Mucosa of descending colon (tissue), 3 donors: ENCODE measurements around the gene CARNS1. TPM values are rescaled to one million over a fixed set of nuclear protein-coding genes. Genes with fewer than 3 reads are reported as not detected.

Experiments used
- ATAC-seq: fragments of 200-7000 bp; cut with Tn5 transposase; one replicate; pipeline ENCODE4 v1.9.1; 2020; ENCODE audit warnings: mild to moderate bottlenecking, moderate library complexity
- DNase-seq, 3 donors: peaks; one replicate each; pipeline ENCODE4 v3.0.0-alpha.2; 2020
- H3K36me3 ChIP-seq: fragments of 200-600 bp; one replicate; pipeline ENCODE4 v1.8.0; 2021; ENCODE audit warnings: low read depth, mild to moderate bottlenecking
- H3K4me1 ChIP-seq: fragments of 200-600 bp; one replicate; pipeline ENCODE4 v1.8.0; 2021; ENCODE audit warnings: low read depth, mild to moderate bottlenecking
- H3K4me3 ChIP-seq: fragments of 200-600 bp; one replicate; pipeline ENCODE4 v1.8.0; 2021; ENCODE audit warnings: mild to moderate bottlenecking
- H3K9me3 ChIP-seq: fragments of 200-600 bp; one replicate; pipeline ENCODE4 v1.8.0; 2021; ENCODE audit warnings: mild to moderate bottlenecking
- CTCF ChIP-seq: fragments of 200-600 bp; IDR thresholded peaks from one replicate; pipeline ENCODE4 v1.8.0; 2022; ENCODE audit warnings: antibody characterized with exemption, mild to moderate bottlenecking
- intact Hi-C, 2 donors: fragments of 100-400 bp; cut with DNase I in 1 of 2; cut with micrococcal nuclease in 1 of 2; formaldehyde crosslinking; loops; one replicate each; pipeline versions ENCODE4 v1.11.0 to v1.11.1; 2022; cut with DNase I, micrococcal nuclease
- total RNA-seq, 3 donors: library from RNA; stranded (reverse); fragmentation: NEBNext Ultra II Directional in 2 of 3; extraction: Animal tissue kit (Norgen Biotek cat#: 25700) in 2 of 3; gene quantifications; one replicate each; pipeline versions ENCODE4 v1.2.1 to v1.2.4, GENCODE V29; 2021 to 2023
- donor health status: DM: no; HTN: no; CAD: no; lungs with moderate emphysema.
- donor health status: DM: no; HTN: no; CAD: no.
- donor health status: DM: no; HTN: yes; CAD: no.

CARNS1 gene
- total RNA-seq, 3 donors from 2014 or later: 0.26 to 0.89 (median 0.70) TPM

GRCh38 chr11:67451658-67451976 lies 36.1 kb downstream of the CARNS1 start:
- TF ChIP-seq CTCF: no peak
- Histone ChIP-seq H3K36me3 (no peaks in the 10 kb centered on the region), H3K4me3 (no peak overlapping the region), H3K9me3 (no peaks in the 10 kb centered on the region), H3K4me1 (no peaks in the 10 kb centered on the region)
- ATAC-seq: no peak
- intact Hi-C loops: no loop called here
- DNase-seq: peak in 1 of 3 donors; percentile 42

GRCh38 chr11:67452141-67452952 lies 36.9 kb downstream of the CARNS1 start, which contains the start of gene GPR152:
GPR152 (minus strand) TSS chr11:67452729; CDS start chr11:67452724, 5 bp downstream.
- H3K36me3 ChIP-seq: no peaks in the 10 kb centered on the region
- no peaks in the 10 kb centered on the region for H3K9me3 ChIP-seq
- no peak for TF ChIP-seq CTCF
- H3K4me1 ChIP-seq: no peaks in the 10 kb centered on the region
- intact Hi-C loops: no loop called here
- peak in 1 of 3 donors; percentile 63 for DNase-seq
- no peak within 1 kb of the TSS for H3K4me3 ChIP-seq
- ATAC-seq: peak; percentile 46

DNA sequence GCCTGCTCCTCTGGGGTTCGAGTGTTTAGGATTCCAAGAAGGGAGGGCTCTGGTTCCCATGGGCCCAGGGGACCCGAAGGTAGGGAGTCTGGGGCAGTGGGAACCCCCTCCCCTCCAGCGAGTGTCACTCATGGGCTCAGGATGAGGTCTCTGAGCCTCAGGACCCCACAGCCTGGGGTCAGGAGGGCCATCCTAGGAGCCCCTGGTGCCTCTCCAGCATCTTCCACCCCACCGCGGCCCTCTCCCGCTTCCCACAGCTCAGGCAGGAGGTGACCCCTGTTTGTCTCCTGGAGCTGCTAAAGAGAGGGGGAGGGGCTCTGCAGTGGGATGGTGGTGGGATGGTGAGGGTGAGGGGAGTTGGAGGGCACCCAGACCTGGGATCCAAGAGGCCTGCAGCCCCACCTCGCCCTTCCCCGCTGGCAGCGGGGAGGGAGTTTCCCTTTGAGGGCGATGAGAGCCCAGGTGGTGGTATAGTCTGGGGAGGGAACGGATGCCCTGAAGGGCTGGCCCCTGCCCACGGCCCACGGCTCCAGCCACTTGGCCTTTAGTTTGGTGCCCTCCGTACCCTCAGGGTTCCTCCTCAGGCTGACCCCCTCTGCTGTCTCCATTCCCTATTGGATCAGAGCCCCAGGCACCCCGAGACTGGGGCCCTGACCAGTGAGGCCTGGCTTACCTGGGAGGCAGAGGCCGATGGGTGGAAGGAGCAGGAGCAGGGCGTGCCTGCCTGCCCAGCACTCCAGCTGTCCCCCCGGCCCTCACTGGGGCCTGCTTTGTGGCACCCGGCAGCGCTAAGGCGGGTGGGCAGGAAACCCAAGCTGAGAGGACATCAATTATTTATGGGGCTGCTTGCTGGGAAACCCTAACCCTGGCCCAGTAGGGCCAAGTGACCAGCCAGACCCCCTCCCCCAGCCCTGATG lies 38.6 kb downstream of the CARNS1 start:
- TF ChIP-seq CTCF: no peak
- H3K4me3 ChIP-seq: no peak overlapping the region
- no peak for ATAC-seq
- intact Hi-C loops: no loop called here
- no peaks in the 10 kb centered on the region for H3K9me3 ChIP-seq
- peak in 2 of 3 donors; percentile 19 to 23 for DNase-seq
- H3K4me1 ChIP-seq: no peaks in the 10 kb centered on the region
- H3K36me3 ChIP-seq: no peaks in the 10 kb centered on the region

DNA sequence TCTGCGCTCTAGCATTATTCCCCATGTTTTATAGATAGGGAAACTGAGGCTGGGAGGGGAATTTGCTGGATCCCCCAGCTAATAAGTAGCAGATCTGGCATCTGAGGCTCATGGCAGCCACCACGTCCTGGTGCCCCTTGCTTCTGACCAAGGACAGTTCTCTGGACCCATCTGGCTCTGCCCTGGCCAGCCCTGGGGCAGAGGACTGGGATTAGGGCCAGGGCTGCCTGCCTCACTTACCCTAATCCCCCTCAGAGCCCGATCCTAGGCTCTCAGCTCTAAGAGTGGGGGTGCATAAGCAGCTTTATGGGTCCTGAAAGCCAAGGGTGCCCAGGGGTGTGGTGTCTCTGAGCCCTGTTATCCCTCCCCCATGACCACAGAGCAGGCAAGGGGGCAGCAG lies 39.6 kb downstream of the CARNS1 start, which contains the start of gene CABP4:
Gene CABP4, plus strand, starts transcription at position 301 of the 400 bp plus-strand sequence. Its CDS starts 70 bp downstream, at position 371.
- TF ChIP-seq CTCF: no peak
- H3K36me3 ChIP-seq: no peaks in the 10 kb centered on the region
- no peak for ATAC-seq
- no peak for DNase-seq
- H3K4me3 ChIP-seq: no peak within 1 kb of the TSS
- H3K4me1 ChIP-seq: no peaks in the 10 kb centered on the region
- H3K9me3 ChIP-seq: no peaks in the 10 kb centered on the region
- intact Hi-C loops: no loop called here

GRCh38 chr11:67456068-67456705 lies 40.7 kb downstream of the CARNS1 start:
- ATAC-seq (no peak), DNase-seq (no peak)
- Histone ChIP-seq H3K4me1 (no peaks in the 10 kb centered on the region), H3K9me3 (no peaks in the 10 kb centered on the region), H3K4me3 (no peak overlapping the region), H3K36me3 (no peaks in the 10 kb centered on the region)
- intact Hi-C loops: no loop called here
- TF ChIP-seq CTCF: no peak
